Measurements from ENCODE around the gene FAM13A. TPM values are rescaled to one million over a fixed set of nuclear protein-coding genes. Genes with fewer than 3 reads are reported as not detected.

The FAM13A gene
- total and polyA plus RNA-seq, 2 of the 8 experiments (the other 6 are each of a cell fraction or from before 2014, with no cell fraction given): 7.1 to 16.5 TPM

DNA sequence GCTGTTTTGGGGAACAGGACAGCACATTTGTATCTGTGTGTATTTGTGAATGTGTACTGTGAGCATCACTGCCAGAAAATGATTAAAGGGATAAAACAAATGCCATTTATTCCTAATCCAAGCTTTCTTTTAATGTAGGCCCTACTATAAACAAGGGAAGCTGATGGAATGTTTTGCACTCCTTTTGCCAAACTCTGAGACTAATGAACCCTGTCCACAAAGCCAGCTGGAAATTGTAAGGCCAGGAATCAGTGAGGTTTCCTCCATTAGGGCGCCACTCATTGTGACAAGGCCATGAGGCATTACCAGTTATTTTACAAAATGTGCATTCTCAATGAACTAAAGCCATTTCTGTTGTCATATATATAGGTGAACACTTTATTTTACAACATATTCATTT, 196.4 kb downstream of the FAM13A start:
- H4K8ac ChIP-seq (ENCODE audit: extremely low read depth, insufficient read depth, low read length): no peak overlapping the region
- no peak overlapping the region for H2BK5ac ChIP-seq (ENCODE audit: low read depth, low read length)
- no peak for DNase-seq (ENCODE audit: low read depth in 1 of 2, low spot score in 2 of 2)
- no peak overlapping the region for H3K56ac ChIP-seq (replicated peaks; ENCODE audit: insufficient read length, low read depth, low read length)
- H2AK5ac ChIP-seq (ENCODE audit: low read depth, low read length): no peak overlapping the region
- no peak overlapping the region for H3K4me3 ChIP-seq (ENCODE audit: extremely low read depth in 1 of 4, insufficient read depth in 2 of 4, low read depth in 3 of 4, low read length in 4 of 4)
- no peak overlapping the region for H2BK12ac ChIP-seq (ENCODE audit: low read depth, low read length)
- no peak overlapping the region for H3K23ac ChIP-seq (ENCODE audit: insufficient read length)
- no peaks in the 10 kb centered on the region for H3K36me3 ChIP-seq (ENCODE audit: control insufficient read depth in 2 of 4, insufficient read depth in 4 of 4, low read length in 3 of 4)
- no peak overlapping the region for H2BK120ac ChIP-seq (replicated peaks; ENCODE audit: low read depth, low read length)
- no peak overlapping the region for H2BK15ac ChIP-seq (ENCODE audit: low read length)
- ChIA-PET POLR2A (ENCODE audit: partially characterized antibody) (no interaction called here), CTCF (ENCODE audit: partially characterized antibody) (interaction anchor here (0.7 to 1.5 kb wide), 2 partner anchors 14 to 43 kb away, joined by 4 read pairs; no protein-coding TSS in a partner anchor)
- H2BK20ac ChIP-seq (ENCODE audit: low read length): no peak overlapping the region
- H3K79me2 ChIP-seq (ENCODE audit: control insufficient read depth in 1 of 2, insufficient read depth in 2 of 2, low read length in 2 of 2): no peaks in the 10 kb centered on the region
- no peaks in the 10 kb centered on the region for H3K4me1 ChIP-seq (replicated peaks in 1 of 4; ENCODE audit: control insufficient read depth in 3 of 4, insufficient read depth in 4 of 4, low read length in 3 of 4)
- H3K4me2 ChIP-seq (ENCODE audit: insufficient read depth in 1 of 2, low read depth in 2 of 2, low read length in 2 of 2): no peak overlapping the region
- no peak overlapping the region for H4K5ac ChIP-seq (ENCODE audit: insufficient read length, low read depth, low read length)
- no peak overlapping the region for H3K27ac ChIP-seq (ENCODE audit: low read depth, low read length)
- WGBS, 2 experiments (ENCODE audit: extremely low coverage in 1 of 2, insufficient coverage in 1 of 2, insufficient read length in 1 of 2, insufficient replicate concordance in 2 of 2, low coverage in 1 of 2, low lambda C conversion rate in 2 of 2, missing lambda C conversion rate in 1 of 2): 96% methylated on average over 1 of the region's 1 CpG; no CpG with 5 or more reads in 1 of the 2 experiments
- no peak overlapping the region for H3K9ac ChIP-seq (replicated peaks in 1 of 4; ENCODE audit: extremely low read depth in 1 of 4, low read depth in 3 of 4, low read length in 3 of 4)
- no peaks in the 10 kb centered on the region for H3K27me3 ChIP-seq (replicated peaks in 1 of 4; ENCODE audit: control insufficient read depth in 3 of 4, extremely low read depth in 1 of 4, insufficient read depth in 3 of 4, low read length in 3 of 4)
- H4K20me1 ChIP-seq (replicated peaks in 1 of 2; ENCODE audit: control insufficient read depth in 1 of 2, insufficient read depth in 2 of 2, low read length in 2 of 2): no peaks in the 10 kb centered on the region
- no peaks in the 10 kb centered on the region for H3K79me1 ChIP-seq (ENCODE audit: low read depth, low read length)
- no peak for FAIRE-seq
- H2AFZ ChIP-seq (ENCODE audit: low read length): no peak overlapping the region
- no peak for TF ChIP-seq KDM4A (IDR thresholded peaks at IDR 0.05; ENCODE audit: low read depth, low read length, severe bottlenecking)
- no peak for TF ChIP-seq POU5F1 (IDR thresholded peaks at IDR 0.05; ENCODE audit: low read depth, low read length)
- no peak for TF ChIP-seq CHD2 (IDR thresholded peaks at IDR 0.05; ENCODE audit: low read length)
- TF ChIP-seq SP1 (IDR thresholded peaks at IDR 0.05; ENCODE audit: low read depth, low read length): no peak
- TF ChIP-seq KDM1A (IDR thresholded peaks at IDR 0.05; ENCODE audit: borderline replicate concordance, low read length): no peak
- H3K18ac ChIP-seq (ENCODE audit: extremely low read depth, low read length): no peak overlapping the region
- H3K14ac ChIP-seq (ENCODE audit: insufficient read length): no peak overlapping the region
- H3K4ac ChIP-seq (replicated peaks; ENCODE audit: insufficient read length, low read depth, low read length): no peak overlapping the region
- H4K91ac ChIP-seq (replicated peaks; ENCODE audit: insufficient read length, low read length): no peak overlapping the region
- no peaks in the 10 kb centered on the region for H3K9me3 ChIP-seq (ENCODE audit: insufficient read depth in 2 of 2, low read depth in 1 of 2, low read length in 1 of 2)
- H3K23me2 ChIP-seq (ENCODE audit: low read depth, low read length): no peaks in the 10 kb centered on the region

Data from H1 (cell line).